ENCODE data around the gene GSX1.

Gene GSX1

GRCh38 chr13:27835799-27836198 is 43.5 kb downstream of the GSX1 start:
- DNase-seq, result no peak

GRCh38 chr13:27839809-27840467 is 47.7 kb downstream of the GSX1 start:
- DNase-seq, result no peak

GRCh38 chr13:27842571-27842970 is 50.3 kb downstream of the GSX1 start:
- DNase-seq, result no peak

Measured in NCI-H1092 treated with DMSO at 0.1 percent for 48 hours (cell line).